K562 (cell line): ENCODE results near the gene KRT28. TPM values are rescaled to one million over a fixed set of nuclear protein-coding genes. Genes with fewer than 3 reads are reported as not detected.

Experiments used
- C11orf30 ChIP-seq: fragments of 450-650 bp; IDR thresholded peaks from 2 replicates; pipeline ENCODE4 v1.6.1; 2016; ENCODE audit warnings: low read depth, mild to moderate bottlenecking
- CHAMP1 ChIP-seq: fragments of 450-650 bp; IDR thresholded peaks from 2 replicates; pipeline ENCODE4 v1.6.1; 2016; ENCODE audit warnings: mild to moderate bottlenecking
- EGR1 ChIP-seq: fragments of 450-650 bp; conservative IDR thresholded peaks from 2 replicates; pipeline ENCODE4 v1.6.1; 2017; ENCODE audit warnings: mild to moderate bottlenecking
- EHMT2 ChIP-seq: fragments of 450-650 bp; IDR thresholded peaks from 2 replicates; pipeline ENCODE4 v1.6.1; 2018; ENCODE audit warnings: antibody characterized with exemption
- ELF4 ChIP-seq: fragments of 450-650 bp; formaldehyde crosslinking; IDR thresholded peaks from 2 replicates; pipeline ENCODE4 v1.4.0; 2022; ENCODE audit warnings: missing genetic modification characterization
- EZH2 ChIP-seq: IDR thresholded peaks from 2 replicates; pipeline ENCODE4 v1.6.1; 2012; ENCODE audit warnings: low read depth, mild to moderate bottlenecking, inconsistent platforms, low read length, borderline replicate concordance
- FOXK2 ChIP-seq, 2 experiments: fragments of 450-650 bp; IDR thresholded peaks in 1 of 2; conservative IDR thresholded peaks in 1 of 2; 2 replicates each; pipeline ENCODE4 v1.6.1; 2016; ENCODE audit warnings: low read depth in 2 of 2, mild to moderate bottlenecking in 1 of 2
- HDAC2 ChIP-seq: fragments of 450-650 bp; IDR thresholded peaks from 2 replicates; pipeline ENCODE4 v1.6.1; 2016; ENCODE audit warnings: mild to moderate bottlenecking
- HSF4 ChIP-seq: fragments of 250-450 bp; sonication (Bioruptor Pico); IDR thresholded peaks from 2 replicates; pipeline ENCODE4 v2.1.2; 2022; ENCODE audit warnings: mild to moderate bottlenecking, moderate library complexity, borderline replicate concordance
- MAFG ChIP-seq: fragments of 450-650 bp; conservative IDR thresholded peaks from 2 replicates; pipeline ENCODE4 v1.6.1; 2016; ENCODE audit warnings: missing genetic modification characterization, missing compliant biosample characterization
- MNT ChIP-seq, 2 experiments: fragments of 450-650 bp; conservative IDR thresholded peaks; 2 replicates each; pipeline ENCODE4 v1.6.1; 2017; ENCODE audit warnings: mild to moderate bottlenecking in 2 of 2, moderate library complexity in 2 of 2
- PHF20 ChIP-seq: fragments of 450-650 bp; IDR thresholded peaks from 2 replicates; pipeline ENCODE4 v1.6.1; 2018; ENCODE audit not compliant: partially characterized antibody
- POLR2A ChIP-seq: fragments of 450-650 bp; conservative IDR thresholded peaks from 2 replicates; pipeline ENCODE4 v1.6.1; 2016
- POLR2B ChIP-seq: fragments of 450-650 bp; IDR thresholded peaks from 2 replicates; pipeline ENCODE4 v1.6.1; 2018; ENCODE audit warnings: low read depth; ENCODE audit not compliant: partially characterized antibody
- RCOR1 ChIP-seq, 2 experiments: IDR thresholded peaks; 2 replicates each; pipeline ENCODE4 v1.6.1; 2012; ENCODE audit warnings: low read depth in 2 of 2, low read length in 2 of 2, borderline replicate concordance in 1 of 2, improper control_type of control experiment in 1 of 2
- SIN3A ChIP-seq, 2 experiments: fragments of 150-350 bp in 1 of 2; IDR thresholded peaks; 2 replicates each; pipeline ENCODE4 v1.6.1; 2011 to 2016; ENCODE audit warnings: borderline replicate concordance in 2 of 2, low read depth in 2 of 2, low read length in 2 of 2, mild to moderate bottlenecking in 2 of 2, moderate library complexity in 2 of 2; ENCODE audit not compliant: control insufficient read depth in 1 of 2
- SMARCA4 ChIP-seq: fragments of 450-650 bp; IDR thresholded peaks from 2 replicates; pipeline ENCODE4 v1.6.1; 2016
- SUPT5H ChIP-seq: fragments of 450-650 bp; IDR thresholded peaks from 2 replicates; pipeline ENCODE4 v1.6.1; 2016
- WHSC1 ChIP-seq: IDR thresholded peaks from one replicate; pipeline ENCODE4 v1.6.1; 2012; ENCODE audit warnings: low read length, control low read depth, inconsistent platforms
- YBX1 ChIP-seq: fragments of 450-650 bp; IDR thresholded peaks from 2 replicates; pipeline ENCODE4 v1.7.1; 2016; ENCODE audit warnings: mild to moderate bottlenecking
- ZBTB7A ChIP-seq: IDR thresholded peaks from 2 replicates; pipeline ENCODE4 v1.6.1; 2011; ENCODE audit warnings: low read depth, mild to moderate bottlenecking, low read length, moderate library complexity, borderline replicate concordance; ENCODE audit not compliant: control insufficient read depth
- ZNF224 ChIP-seq: sonication (generic); formaldehyde crosslinking; IDR thresholded peaks from 2 replicates; pipeline ENCODE4 v1.8.0; 2022; ENCODE audit warnings: mild to moderate bottlenecking, missing genetic modification reagents
- ZNF263 ChIP-seq: sonication (generic); formaldehyde crosslinking; IDR thresholded peaks from 2 replicates; pipeline ENCODE4 v1.8.0; 2022; ENCODE audit warnings: mild to moderate bottlenecking, missing genetic modification reagents, borderline replicate concordance
- ZNF280B ChIP-seq: fragments of 250-450 bp; sonication (Bioruptor Pico); IDR thresholded peaks from 2 replicates; pipeline ENCODE4 v1.5.1; 2021; ENCODE audit warnings: mild to moderate bottlenecking
- ZNF316 ChIP-seq: fragments of 450-650 bp; IDR thresholded peaks from 2 replicates; pipeline ENCODE4 v1.6.1; 2016
- polyA plus RNA-seq, 8 experiments: library from polyadenylated mRNA; depleted of rRNA in 4 of 8; stranded (reverse) in 5 of 8; unstranded in 3 of 8; fragments of >200 nt; fragmentation: Nextera tagmentation in 2 of 8; fragmentation: Illumina TruSeq in 1 of 8; extraction: Ambion mirVana in 2 of 8; extraction: Trizol in 1 of 8; gene quantifications; 2 replicates each; pipeline versions ENCODE4 v1.2.1 to v1.2.3, GENCODE V29; 2011 to 2014; ENCODE audit warnings: inconsistent platforms in 1 of 8, missing spikeins in 1 of 8
- total RNA-seq, 7 experiments: library from RNA; depleted of rRNA in 6 of 7; stranded (reverse); fragments of >200 nt in 6 of 7; fragmentation: Illumina TruSeq in 2 of 7; extraction: Trizol in 2 of 7; gene quantifications; 2 replicates each; pipeline versions ENCODE4 v1.2.1 to v1.2.3, GENCODE V29; 2011 to 2021; ENCODE audit warnings: low replicate concordance in 1 of 7

KRT28 gene
- total and polyA plus RNA-seq, 9 of the 15 experiments (the other 6 are each of a cell fraction or from before 2014, with no cell fraction given) = not detected

- TF ChIP-seq MAFG (tag) = peak; percentile 69
- peak; percentile 25 to 29; a peak in 2 of 4 replicates for TF ChIP-seq FOXK2 (conservative IDR thresholded peaks at IDR 0.05 in 1 of 2, IDR thresholded peaks at IDR 0.05 in 1 of 2; ENCODE audit: low read depth in 2 of 2)
- TF ChIP-seq HSF4 = no peak
- TF ChIP-seq SIN3A (IDR thresholded peaks at IDR 0.05; ENCODE audit: borderline replicate concordance in 2 of 2, control insufficient read depth in 1 of 2, low read depth in 2 of 2, low read length in 2 of 2) = peak in 1 of 2 experiments; percentile 79; a peak in 1 of 4 replicates
- peak; percentile 64 to 73 for TF ChIP-seq MNT (conservative IDR thresholded peaks at IDR 0.05)
- TF ChIP-seq WHSC1 = no peak
- TF ChIP-seq SUPT5H = peak; percentile 37; the same call in 1 of the 2 replicates
- TF ChIP-seq ZNF224 (CRISPR knock-in tag) = no peak
- TF ChIP-seq POLR2B = peak; percentile 20
- no peak for TF ChIP-seq HDAC2
- TF ChIP-seq CHAMP1 = 0 out of 2 replicates have a peak, but pooled peaks have one; percentile 22
- TF ChIP-seq ELF4 = no peak
- TF ChIP-seq POLR2A = 0 out of 2 replicates have a peak, but pooled peaks have one; percentile 26
- peak in 1 of 2 experiments; percentile 32; a peak in 1 of 4 replicates for TF ChIP-seq RCOR1 (IDR thresholded peaks at IDR 0.05; ENCODE audit: borderline replicate concordance in 1 of 2, low read depth in 2 of 2, low read length in 2 of 2)
- no peak for TF ChIP-seq ZNF280B (CRISPR knock-in tag)
- peak; percentile 19; the same call in 1 of the 2 replicates for TF ChIP-seq ZBTB7A
- TF ChIP-seq YBX1 = no peak
- TF ChIP-seq EZH2 = no peak
- TF ChIP-seq C11orf30 = peak; percentile 87
- no peak for TF ChIP-seq PHF20
- peak; percentile 88 for TF ChIP-seq ZNF263 (CRISPR knock-in tag)
- TF ChIP-seq SMARCA4 = 0 out of 2 replicates have a peak, but pooled peaks have one; percentile 13
- TF ChIP-seq EHMT2 = peak; percentile 93
- TF ChIP-seq EGR1 = peak; percentile 80
- peak; percentile 93 for TF ChIP-seq ZNF316
Measured at GRCh38 chr17:40822132-40822812, 22.5 kb upstream of the KRT28 start, which contains the start of gene KRT10 (continued).
